ENCODE data around the gene C3orf22.

DNA sequence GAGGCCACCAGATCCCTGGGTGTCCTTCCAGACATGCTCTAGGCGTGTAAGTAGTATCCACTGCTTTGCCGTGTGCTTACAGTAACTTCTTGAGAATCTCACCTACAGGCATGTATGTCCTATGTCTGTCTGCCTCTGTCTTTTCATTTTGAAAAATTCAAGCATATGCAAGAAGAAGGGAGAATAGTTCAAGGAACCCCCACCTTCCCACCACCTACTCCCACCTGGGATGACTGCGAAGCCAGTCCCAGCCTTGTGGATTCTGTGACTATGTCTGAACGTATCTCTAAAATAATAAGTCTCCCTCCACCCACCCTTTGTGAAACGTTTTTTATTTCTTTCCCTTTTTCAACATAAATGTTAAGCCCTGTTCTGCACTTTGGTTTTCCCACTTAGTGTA, 19.8 kb downstream of the C3orf22 start:
- no peak for TF ChIP-seq POLR2A (IDR thresholded peaks at IDR 0.05)
- TF ChIP-seq CTCF (IDR thresholded peaks at IDR 0.05) = no peak
